Renal cortical epithelial cell (primary cell): ENCODE data around the gene DUOX1. TPM values are rescaled to one million over a fixed set of nuclear protein-coding genes. Genes with fewer than 3 reads are reported as not detected.
"Not testable (repeated sequence)": the region's sequence is repeated elsewhere in the genome, so short reads cannot be mapped to it uniquely, and the experiment has no call there.

ENCODE experiments used
- DNase-seq: peaks from one replicate; pipeline ENCODE4 v3.0.0-alpha.2; 2011; ENCODE audit warnings: low read depth
- total RNA-seq: library from RNA; depleted of rRNA; stranded (reverse); fragments of >200 nt; gene quantifications from 2 replicates; pipeline ENCODE4 v1.2.3, GENCODE V29; 2014

The DUOX1 gene
- 0.35 and 0.50 TPM in 2 replicates for total RNA-seq

- no peak for DNase-seq
Measured at GRCh38 chr15:45129651-45130129, at the start of gene DUOX1, which contains the start of gene DUOXA1. TSS of gene DUOX1 (plus strand) at chr15:45129994. CDS start at chr15:45131967, 1,973 bp downstream. TSS of gene DUOXA1 (minus strand) at chr15:45129879. CDS start at chr15:45123014, 6,865 bp downstream.

- DNase-seq = not testable (repeated sequence)
Measured at GRCh38 chr15:45080593-45080992, 49.2 kb upstream of the DUOX1 start.

GRCh38 chr15:45082412-45082811 lies 47.4 kb upstream of the DUOX1 start:
- not testable (repeated sequence) for DNase-seq

GRCh38 chr15:45083223-45083622 lies 46.6 kb upstream of the DUOX1 start:
- no peak for DNase-seq

- no peak for DNase-seq
Measured at GRCh38 chr15:45084163-45084562, 45.6 kb upstream of the DUOX1 start.

GRCh38 chr15:45087513-45087912 lies 42.3 kb upstream of the DUOX1 start:
- no peak for DNase-seq

- no peak for DNase-seq
Measured at GRCh38 chr15:45088801-45089711, 40.7 kb upstream of the DUOX1 start.

- DNase-seq = no peak
Measured at GRCh38 chr15:45089712-45090373, 40.0 kb upstream of the DUOX1 start.

- no peak for DNase-seq
Measured at GRCh38 chr15:45091161-45091560, 38.6 kb upstream of the DUOX1 start.

GRCh38 chr15:45091576-45091975 lies 38.2 kb upstream of the DUOX1 start:
- no peak for DNase-seq

GRCh38 chr15:45093013-45093412 lies 36.8 kb upstream of the DUOX1 start:
- no peak for DNase-seq

GRCh38 chr15:45093622-45094357 lies 36.0 kb upstream of the DUOX1 start:
- no peak for DNase-seq

- DNase-seq = no peak
Measured at GRCh38 chr15:45094358-45094730, 35.5 kb upstream of the DUOX1 start.

GRCh38 chr15:45095661-45096060 lies 34.1 kb upstream of the DUOX1 start:
- no peak for DNase-seq

GRCh38 chr15:45097466-45097865 lies 32.3 kb upstream of the DUOX1 start:
- DNase-seq = no peak

GRCh38 chr15:45099549-45100165 lies 30.1 kb upstream of the DUOX1 start:
- no peak for DNase-seq

GRCh38 chr15:45100884-45101625 lies 28.7 kb upstream of the DUOX1 start:
- DNase-seq = no peak

- DNase-seq = no peak
Measured at GRCh38 chr15:45101749-45102148, 28.0 kb upstream of the DUOX1 start.

GRCh38 chr15:45102226-45102625 lies 27.6 kb upstream of the DUOX1 start:
- DNase-seq = no peak

- not testable (repeated sequence) for DNase-seq
Measured at GRCh38 chr15:45104170-45104569, 25.6 kb upstream of the DUOX1 start.

- no peak for DNase-seq
Measured at GRCh38 chr15:45105586-45105985, 24.2 kb upstream of the DUOX1 start.
